CD4-positive, alpha-beta T cell treated with Interleukin-4 for 1 hour (primary cell): ENCODE results near the gene ZBTB17.
"Not testable (repeated sequence)": the region's sequence is repeated elsewhere in the genome, so short reads cannot be mapped to it uniquely, and the experiment has no call there.

Experiments
- DNase-seq, 2 donors: peaks; one replicate each; pipeline ENCODE4 v3.0.0-alpha.2; 2020 to 2022

The ZBTB17 gene

GRCh38 chr1:15892857-15893599, 82.9 kb downstream of the ZBTB17 start:
- not testable (repeated sequence) for DNase-seq
